Measurements from ENCODE around the gene PRR16.

The PRR16 gene

DNA sequence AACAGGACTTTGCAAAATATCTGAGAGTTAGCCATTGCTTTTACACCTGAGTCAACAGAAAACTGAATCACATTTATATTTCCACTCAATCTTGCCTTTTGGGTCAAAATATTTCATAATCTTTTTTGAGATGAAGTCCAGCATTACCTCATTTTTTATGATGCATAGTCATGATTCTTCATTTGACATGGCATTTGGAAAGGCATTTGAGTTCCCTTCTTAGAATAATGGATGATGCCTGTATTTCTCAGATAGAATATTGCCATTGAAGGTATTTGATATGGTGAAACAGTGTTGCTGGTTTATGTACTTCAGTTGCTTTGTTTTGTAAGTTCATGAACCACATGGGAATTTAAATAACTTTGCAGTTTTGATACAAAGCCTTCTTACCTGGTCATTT, 180.4 kb downstream of the PRR16 start:
- ChIA-PET CTCF (interaction anchor here (1.3 kb wide), 1 partner anchor 11 kb away, joined by 3 read pairs; no protein-coding TSS in a partner anchor), POLR2A (no interaction called here)
- TF ChIP-seq, protein P1, sequence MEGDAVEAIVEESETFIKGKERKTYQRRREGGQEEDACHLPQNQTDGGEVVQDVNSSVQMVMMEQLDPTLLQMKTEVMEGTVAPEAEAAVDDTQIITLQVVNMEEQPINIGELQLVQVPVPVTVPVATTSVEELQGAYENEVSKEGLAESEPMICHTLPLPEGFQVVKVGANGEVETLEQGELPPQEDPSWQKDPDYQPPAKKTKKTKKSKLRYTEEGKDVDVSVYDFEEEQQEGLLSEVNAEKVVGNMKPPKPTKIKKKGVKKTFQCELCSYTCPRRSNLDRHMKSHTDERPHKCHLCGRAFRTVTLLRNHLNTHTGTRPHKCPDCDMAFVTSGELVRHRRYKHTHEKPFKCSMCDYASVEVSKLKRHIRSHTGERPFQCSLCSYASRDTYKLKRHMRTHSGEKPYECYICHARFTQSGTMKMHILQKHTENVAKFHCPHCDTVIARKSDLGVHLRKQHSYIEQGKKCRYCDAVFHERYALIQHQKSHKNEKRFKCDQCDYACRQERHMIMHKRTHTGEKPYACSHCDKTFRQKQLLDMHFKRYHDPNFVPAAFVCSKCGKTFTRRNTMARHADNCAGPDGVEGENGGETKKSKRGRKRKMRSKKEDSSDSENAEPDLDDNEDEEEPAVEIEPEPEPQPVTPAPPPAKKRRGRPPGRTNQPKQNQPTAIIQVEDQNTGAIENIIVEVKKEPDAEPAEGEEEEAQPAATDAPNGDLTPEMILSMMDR (IDR thresholded peaks at IDR 0.05; ENCODE audit: insufficient read depth, low read length, missing control alignments) = no peak
- DNase-seq (ENCODE audit: low read depth, low spot score) = no peak
- no peak overlapping the region for H3K4me3 ChIP-seq (ENCODE audit: low read depth, low read length)

DNA sequence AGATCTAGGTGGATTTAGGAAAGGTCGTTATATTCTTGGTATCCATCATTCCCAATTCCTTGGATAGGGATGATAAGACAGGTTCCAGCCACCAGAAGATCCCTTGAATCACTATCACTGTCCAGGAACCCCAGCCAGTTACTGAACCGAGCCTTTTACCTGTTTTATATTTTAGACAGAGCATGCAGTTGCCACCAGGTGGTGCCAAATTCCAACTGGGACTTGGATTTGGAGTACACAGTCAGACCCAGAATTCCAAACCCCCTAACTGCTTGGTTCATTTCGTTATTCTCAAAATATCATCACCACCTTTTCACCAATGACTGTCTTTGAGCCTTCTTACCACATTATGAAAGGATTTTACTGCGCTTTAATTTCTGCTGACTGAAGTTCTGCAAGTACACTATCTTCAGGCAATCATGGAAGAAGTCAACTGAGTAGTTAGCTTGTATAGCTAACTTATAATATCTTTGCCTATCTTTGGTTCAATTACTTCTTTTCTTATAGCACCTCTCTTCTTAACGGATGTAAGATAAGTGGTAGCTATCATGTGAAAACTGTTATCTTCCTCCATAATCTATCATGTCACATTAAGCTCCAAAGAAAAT, 191.8 kb downstream of the PRR16 start:
- POLR2A ChIA-PET = no interaction called here
- TF ChIP-seq, protein P1 (IDR thresholded peaks at IDR 0.05; ENCODE audit: insufficient read depth, low read length, missing control alignments) = peak; percentile 41
- DNase-seq (ENCODE audit: low read depth, low spot score) = no peak
- no peak overlapping the region for H3K4me3 ChIP-seq (ENCODE audit: low read depth, low read length)
- CTCF ChIA-PET = interaction anchor here (0.6 to 2.6 kb wide), 8 partner anchors 8 to 147 kb away, joined by 3 to 9 read pairs (median 3); no protein-coding TSS in a partner anchor

DNA sequence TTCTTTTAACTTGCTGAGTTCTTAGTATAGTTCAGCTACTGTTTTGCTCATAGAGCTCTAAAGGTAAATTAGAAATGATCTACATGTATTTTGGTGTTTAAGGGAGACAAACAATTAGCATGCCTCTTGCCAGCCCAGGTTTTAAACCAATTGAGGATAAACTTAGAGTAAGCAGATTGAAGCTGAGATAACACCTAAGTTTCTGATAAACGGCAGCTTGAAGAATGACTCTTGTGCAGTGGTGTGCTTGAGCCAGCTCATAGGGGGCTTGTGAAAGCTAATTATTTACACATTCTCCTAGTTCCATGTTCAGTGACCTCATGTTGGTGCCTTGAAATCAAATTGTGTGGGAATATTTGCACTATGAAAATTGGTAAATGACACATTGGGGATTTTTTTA, 193.0 kb downstream of the PRR16 start:
- H3K4me3 ChIP-seq (ENCODE audit: low read depth, low read length) = no peak overlapping the region
- DNase-seq (ENCODE audit: low read depth, low spot score) = no peak
- POLR2A ChIA-PET = no interaction called here
- CTCF ChIA-PET = interaction anchor here (0.9 to 2.6 kb wide), 4 partner anchors 9 to 146 kb away, joined by 3 to 9 read pairs (median 5); no protein-coding TSS in a partner anchor
- TF ChIP-seq, protein P1 (IDR thresholded peaks at IDR 0.05; ENCODE audit: insufficient read depth, low read length, missing control alignments) = no peak

DNA sequence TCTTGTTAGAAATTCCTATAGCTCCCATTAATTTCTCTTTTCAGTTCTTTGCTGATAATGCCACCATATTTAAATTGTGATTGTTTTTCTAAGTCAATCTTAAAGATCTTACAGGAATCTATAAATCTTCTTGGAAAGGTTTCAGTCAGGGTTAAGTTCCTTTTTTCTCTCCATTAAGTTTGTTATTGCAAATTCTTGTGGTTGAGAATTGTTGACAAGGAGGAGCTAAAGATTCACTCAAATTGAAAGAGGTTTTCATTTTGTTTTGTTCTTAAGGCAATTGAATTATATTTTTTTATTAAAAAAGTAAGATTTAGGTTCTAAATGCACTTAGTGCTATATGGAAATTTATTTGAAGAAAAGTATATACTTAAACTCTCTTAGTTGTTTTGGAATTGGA, 213.4 kb downstream of the PRR16 start:
- ChIA-PET POLR2A (no interaction called here), CTCF (no interaction called here)
- TF ChIP-seq, protein P1 (IDR thresholded peaks at IDR 0.05; ENCODE audit: insufficient read depth, low read length, missing control alignments) = no peak
- no peak for DNase-seq (ENCODE audit: low read depth, low spot score)
- H3K4me3 ChIP-seq (ENCODE audit: low read depth, low read length) = no peak overlapping the region

DNA sequence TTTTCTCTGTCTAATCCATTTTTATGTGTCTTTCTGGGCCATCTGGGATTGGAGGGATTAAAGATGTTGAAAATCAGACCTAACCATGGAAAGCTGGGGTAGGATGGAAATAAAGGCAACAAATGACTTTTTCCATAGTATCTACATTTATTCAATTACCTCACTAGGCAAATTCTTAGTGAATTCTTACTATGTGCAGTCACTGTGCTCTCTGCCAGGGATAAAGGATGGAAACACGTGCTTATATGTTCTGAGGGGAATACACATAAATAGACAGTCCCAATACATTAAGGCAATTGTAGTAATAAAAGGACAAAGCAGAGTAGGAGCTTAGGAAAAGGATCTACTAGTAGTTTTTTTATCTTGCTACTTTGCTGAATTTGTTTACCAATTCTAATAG, 214.2 kb downstream of the PRR16 start:
- ChIA-PET CTCF (interaction anchor here (1.0 kb wide), 1 partner anchor 22 kb away, joined by 3 read pairs; no protein-coding TSS in a partner anchor), POLR2A (no interaction called here)
- H3K4me3 ChIP-seq (ENCODE audit: low read depth, low read length) = no peak overlapping the region
- DNase-seq (ENCODE audit: low read depth, low spot score) = peak; percentile 40
- TF ChIP-seq, protein P1 (IDR thresholded peaks at IDR 0.05; ENCODE audit: insufficient read depth, low read length, missing control alignments) = no peak

DNA sequence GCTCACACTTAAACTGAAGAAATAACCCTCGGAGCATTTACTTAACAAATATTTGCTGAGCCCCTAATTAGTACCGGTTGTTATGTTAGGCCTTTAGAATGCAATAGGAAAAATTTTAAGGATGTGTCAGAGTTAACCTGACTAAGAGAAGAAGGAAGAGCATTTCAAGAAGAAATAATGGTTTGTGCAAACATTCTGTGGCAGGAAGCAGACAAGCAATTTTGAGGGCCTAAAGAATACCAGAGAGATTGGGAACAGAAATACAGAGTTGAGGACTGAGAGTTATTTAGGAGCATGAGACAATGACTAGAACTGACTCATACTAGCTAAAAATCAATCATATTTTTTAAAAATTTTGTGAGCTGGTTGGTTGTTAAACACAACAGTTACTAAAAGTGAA, 218.8 kb downstream of the PRR16 start:
- POLR2A ChIA-PET = interaction anchor here (0.7 kb wide), 1 partner anchor 517 kb away, joined by 5 read pairs; no protein-coding TSS in a partner anchor
- CTCF ChIA-PET = interaction anchor here (0.9 kb wide), 1 partner anchor 209 kb away, joined by 3 read pairs; no protein-coding TSS in a partner anchor
- no peak overlapping the region for H3K4me3 ChIP-seq (ENCODE audit: low read depth, low read length)
- TF ChIP-seq, protein P1 (IDR thresholded peaks at IDR 0.05; ENCODE audit: insufficient read depth, low read length, missing control alignments) = no peak
- peak; percentile 76 for DNase-seq (ENCODE audit: low read depth, low spot score)
